A549 (cell line): Measurements from ENCODE around the gene GCDH.

Source experiments
- CHD4 ChIP-seq: fragments of 200-600 bp; sonication (generic); IDR thresholded peaks from 2 replicates; pipeline ENCODE4 v1.6.1; 2016; ENCODE audit warnings: antibody characterized with exemption, mild to moderate bottlenecking, borderline replicate concordance
- EP300 ChIP-seq, 2 experiments: fragments of >200 bp; sonication (Bioruptor Twin); formaldehyde crosslinking; IDR thresholded peaks; 2 replicates in 1 of 2; 3 replicates in 1 of 2; pipeline ENCODE4 v1.6.1; 2016 to 2017
- POLR2A ChIP-seq: IDR thresholded peaks from 2 replicates; pipeline ENCODE4 v1.6.1; 2012; ENCODE audit warnings: mild to moderate bottlenecking, low read length
- SREBF2 ChIP-seq: fragments of 450-650 bp; IDR thresholded peaks from 2 replicates; pipeline ENCODE4 v1.6.1; 2014; ENCODE audit warnings: mild to moderate bottlenecking, moderate library complexity
- TF ChIP-seq, protein P1 (sequence below): fragments of >200 bp; sonication (Bioruptor Twin); formaldehyde crosslinking; IDR thresholded peaks from 3 replicates; pipeline ENCODE4 v1.5.1; 2016
- TF ChIP-seq, protein P2 (sequence below): fragments of 450-650 bp; IDR thresholded peaks from 2 replicates; pipeline ENCODE4 v1.6.1; 2014; ENCODE audit warnings: antibody characterized with exemption
- TF ChIP-seq, protein P3 (sequence below): fragments of 200-600 bp; sonication (generic); IDR thresholded peaks from 2 replicates; pipeline ENCODE4 v1.6.1; 2016; ENCODE audit warnings: antibody characterized with exemption, mild to moderate bottlenecking, moderate library complexity

DNA sequence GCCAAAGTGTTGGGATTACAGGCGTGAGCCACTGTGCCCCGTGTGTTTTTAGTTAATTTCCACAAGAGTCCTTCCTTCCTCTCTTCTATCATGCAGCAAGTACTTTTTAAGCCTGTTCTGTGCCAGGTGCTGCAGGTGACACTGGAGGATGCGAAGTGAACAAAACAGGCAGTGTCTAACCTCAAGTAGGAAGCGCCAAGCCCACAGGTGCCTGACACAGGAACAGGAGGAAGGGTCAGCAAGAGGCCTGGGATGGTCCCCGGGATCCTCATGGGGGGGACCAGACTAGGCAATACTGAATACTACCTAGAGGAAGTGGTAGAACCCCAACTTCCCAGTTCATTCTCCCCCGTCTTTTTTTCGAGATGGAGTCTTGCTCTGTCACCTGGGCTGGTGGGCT is 45.6 kb downstream of the GCDH start:
- TF ChIP-seq, protein P1, sequence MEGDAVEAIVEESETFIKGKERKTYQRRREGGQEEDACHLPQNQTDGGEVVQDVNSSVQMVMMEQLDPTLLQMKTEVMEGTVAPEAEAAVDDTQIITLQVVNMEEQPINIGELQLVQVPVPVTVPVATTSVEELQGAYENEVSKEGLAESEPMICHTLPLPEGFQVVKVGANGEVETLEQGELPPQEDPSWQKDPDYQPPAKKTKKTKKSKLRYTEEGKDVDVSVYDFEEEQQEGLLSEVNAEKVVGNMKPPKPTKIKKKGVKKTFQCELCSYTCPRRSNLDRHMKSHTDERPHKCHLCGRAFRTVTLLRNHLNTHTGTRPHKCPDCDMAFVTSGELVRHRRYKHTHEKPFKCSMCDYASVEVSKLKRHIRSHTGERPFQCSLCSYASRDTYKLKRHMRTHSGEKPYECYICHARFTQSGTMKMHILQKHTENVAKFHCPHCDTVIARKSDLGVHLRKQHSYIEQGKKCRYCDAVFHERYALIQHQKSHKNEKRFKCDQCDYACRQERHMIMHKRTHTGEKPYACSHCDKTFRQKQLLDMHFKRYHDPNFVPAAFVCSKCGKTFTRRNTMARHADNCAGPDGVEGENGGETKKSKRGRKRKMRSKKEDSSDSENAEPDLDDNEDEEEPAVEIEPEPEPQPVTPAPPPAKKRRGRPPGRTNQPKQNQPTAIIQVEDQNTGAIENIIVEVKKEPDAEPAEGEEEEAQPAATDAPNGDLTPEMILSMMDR: no peak
- TF ChIP-seq, protein P2, sequence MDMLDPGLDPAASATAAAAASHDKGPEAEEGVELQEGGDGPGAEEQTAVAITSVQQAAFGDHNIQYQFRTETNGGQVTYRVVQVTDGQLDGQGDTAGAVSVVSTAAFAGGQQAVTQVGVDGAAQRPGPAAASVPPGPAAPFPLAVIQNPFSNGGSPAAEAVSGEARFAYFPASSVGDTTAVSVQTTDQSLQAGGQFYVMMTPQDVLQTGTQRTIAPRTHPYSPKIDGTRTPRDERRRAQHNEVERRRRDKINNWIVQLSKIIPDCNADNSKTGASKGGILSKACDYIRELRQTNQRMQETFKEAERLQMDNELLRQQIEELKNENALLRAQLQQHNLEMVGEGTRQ: no peak
- TF ChIP-seq, protein P3, sequence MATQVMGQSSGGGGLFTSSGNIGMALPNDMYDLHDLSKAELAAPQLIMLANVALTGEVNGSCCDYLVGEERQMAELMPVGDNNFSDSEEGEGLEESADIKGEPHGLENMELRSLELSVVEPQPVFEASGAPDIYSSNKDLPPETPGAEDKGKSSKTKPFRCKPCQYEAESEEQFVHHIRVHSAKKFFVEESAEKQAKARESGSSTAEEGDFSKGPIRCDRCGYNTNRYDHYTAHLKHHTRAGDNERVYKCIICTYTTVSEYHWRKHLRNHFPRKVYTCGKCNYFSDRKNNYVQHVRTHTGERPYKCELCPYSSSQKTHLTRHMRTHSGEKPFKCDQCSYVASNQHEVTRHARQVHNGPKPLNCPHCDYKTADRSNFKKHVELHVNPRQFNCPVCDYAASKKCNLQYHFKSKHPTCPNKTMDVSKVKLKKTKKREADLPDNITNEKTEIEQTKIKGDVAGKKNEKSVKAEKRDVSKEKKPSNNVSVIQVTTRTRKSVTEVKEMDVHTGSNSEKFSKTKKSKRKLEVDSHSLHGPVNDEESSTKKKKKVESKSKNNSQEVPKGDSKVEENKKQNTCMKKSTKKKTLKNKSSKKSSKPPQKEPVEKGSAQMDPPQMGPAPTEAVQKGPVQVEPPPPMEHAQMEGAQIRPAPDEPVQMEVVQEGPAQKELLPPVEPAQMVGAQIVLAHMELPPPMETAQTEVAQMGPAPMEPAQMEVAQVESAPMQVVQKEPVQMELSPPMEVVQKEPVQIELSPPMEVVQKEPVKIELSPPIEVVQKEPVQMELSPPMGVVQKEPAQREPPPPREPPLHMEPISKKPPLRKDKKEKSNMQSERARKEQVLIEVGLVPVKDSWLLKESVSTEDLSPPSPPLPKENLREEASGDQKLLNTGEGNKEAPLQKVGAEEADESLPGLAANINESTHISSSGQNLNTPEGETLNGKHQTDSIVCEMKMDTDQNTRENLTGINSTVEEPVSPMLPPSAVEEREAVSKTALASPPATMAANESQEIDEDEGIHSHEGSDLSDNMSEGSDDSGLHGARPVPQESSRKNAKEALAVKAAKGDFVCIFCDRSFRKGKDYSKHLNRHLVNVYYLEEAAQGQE: no peak
- TF ChIP-seq CHD4 (no peak), SREBF2 (no peak), POLR2A (no peak), EP300 (IDR thresholded peaks at IDR 0.05) (no peak)
